DMS153 (cell line): Measurements from ENCODE around the gene PICK1.

ENCODE experiments used
- DNase-seq: peaks from one replicate; lab custom pipeline; 2025; lab: John Stamatoyannopoulos, UW

PICK1 gene

DNA sequence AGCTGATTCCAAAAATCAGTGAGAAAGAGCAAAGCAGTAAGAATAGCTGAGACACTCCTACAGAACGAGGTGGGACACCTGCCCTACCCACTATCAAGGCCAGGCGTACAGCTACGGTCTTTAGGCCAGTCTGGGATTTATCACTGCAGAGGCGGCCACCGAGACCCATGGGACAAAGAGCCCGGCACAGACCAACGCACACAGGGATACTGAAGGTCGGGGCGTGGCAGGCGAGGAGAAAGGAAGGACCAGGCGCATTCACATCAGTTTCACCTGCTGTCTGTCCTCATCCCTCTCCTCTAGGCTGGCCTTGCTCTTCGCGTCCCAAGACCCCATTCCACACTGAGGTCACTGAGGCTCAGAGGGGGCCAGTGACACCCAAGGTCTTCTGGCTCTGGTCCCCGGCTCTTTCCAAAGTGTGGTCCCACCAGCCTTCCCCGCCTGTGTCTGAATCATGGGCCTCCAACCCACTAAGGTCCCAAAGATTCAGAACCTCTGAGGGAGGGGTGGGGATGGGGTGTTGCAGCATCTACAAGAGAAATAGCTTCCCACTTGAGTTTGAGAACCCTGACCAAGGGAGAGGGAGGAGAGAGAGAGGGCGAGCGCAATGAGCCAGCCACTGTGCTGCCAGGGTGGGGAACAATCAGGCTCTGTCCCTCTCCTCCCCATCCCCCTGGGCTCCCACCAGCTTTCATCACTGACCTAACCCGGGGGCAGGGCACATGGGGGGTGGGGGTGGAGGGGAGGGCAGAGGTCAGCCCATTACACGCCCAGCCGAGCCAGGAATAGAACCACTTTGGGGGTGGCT, 7.2 kb upstream of the PICK1 start:
- no peak for DNase-seq

DNA sequence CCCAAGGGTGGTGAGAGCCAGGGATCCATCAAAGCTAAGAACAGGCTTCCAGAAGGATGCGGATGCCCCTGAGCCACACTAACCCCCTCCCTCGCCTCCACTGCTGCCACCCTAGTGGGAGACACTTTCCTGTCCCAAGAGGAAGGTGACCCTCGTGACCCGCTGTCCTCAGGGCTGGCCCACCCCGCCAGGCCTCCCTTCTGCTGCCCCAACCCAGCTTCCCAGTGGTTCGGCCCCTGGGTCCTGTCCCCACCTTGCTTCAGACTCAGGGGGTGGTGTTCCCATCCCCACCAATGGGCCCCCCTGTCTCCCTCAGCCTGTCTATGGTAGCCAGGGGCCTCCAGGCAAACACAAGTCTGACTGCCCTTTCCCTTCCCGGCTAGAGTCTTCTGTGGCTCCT, 6.5 kb upstream of the PICK1 start:
- DNase-seq, result no peak

DNA sequence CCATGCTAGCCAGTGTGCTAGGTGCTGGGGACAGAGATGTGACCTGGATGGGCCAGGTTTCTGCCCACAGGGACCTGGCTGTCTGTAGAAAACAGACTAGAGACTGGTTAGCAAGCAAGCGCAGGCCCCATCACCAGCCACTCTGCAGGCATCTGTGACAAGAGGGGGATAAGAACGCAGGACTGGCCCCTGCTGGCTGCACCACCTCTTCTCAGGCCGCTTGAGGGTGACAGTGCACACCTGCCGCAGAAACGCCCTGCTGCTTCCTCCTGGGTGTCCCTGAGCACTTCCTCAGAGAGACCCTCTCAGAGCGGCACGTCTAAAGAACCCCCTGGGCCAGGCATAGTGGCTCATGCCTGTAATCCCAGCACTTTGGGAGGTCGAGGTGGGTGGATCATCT, 5.9 kb upstream of the PICK1 start:
- no peak for DNase-seq

DNA sequence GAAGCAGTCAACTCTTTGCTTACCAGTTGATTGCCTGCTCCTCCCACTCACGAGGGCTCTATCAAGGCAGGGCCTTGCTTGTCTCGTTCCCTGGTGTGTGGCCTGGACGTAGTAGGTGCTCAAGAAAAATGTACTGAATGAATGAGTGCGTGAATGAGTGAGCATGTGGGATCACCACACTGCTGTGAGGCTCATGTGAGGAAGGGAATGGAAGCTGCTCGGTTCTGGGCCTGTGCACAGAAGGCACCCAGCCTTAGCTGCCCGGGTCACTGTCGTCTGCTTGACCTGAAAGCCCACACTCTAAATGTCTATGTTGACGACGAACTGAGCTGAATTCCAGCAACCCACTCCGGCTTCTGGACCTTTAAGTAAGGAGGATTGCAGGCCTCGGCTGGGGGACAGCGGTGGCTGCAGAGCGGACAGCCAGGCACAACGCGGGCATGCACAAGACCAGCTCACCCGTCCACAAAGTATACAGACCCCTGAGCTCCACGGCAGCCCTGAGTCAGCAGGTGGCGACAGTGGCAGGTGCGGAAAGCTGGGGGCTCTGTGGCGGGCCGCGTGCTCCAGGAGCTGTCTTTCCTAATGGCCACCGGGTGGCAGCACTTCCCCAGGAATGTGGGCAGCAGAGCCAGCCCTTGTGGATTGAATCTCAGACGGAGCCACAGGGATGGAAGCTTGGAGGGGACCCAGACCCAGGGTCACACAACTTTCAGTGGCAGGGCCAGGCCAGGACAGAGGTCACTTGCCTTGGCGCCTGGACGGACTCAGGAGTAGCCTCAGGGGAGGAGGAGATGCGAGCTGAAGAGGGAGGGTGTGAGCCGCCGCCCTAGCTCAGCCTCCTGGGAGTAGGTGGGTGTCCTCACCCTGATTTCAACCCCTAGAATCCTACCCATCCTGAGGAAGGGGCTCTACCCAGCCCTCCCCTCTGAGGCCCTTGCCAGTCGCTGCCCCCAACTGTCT, 5.0 kb upstream of the PICK1 start:
- DNase-seq, result peak; percentile 49

DNA sequence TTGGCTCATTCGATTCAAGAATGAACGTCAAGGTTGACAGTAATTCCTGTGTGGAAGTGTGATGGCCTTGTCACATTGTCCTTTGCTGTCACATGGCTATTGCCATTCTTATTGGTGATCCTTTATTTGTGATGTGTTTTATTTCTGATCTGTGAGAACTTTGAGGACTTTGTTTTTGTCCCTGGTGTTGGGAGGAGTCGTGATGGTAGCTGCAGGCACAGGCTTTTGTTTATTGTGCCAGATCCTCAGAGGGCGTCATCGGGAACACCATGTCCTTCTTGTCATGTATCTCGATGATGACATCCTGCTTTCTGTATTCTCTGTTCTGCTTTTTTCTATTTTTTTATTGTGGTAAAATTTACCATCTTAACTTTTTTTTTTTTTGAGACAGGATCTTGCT, 5.6 kb downstream of the PICK1 start:
- no peak for DNase-seq

DNA sequence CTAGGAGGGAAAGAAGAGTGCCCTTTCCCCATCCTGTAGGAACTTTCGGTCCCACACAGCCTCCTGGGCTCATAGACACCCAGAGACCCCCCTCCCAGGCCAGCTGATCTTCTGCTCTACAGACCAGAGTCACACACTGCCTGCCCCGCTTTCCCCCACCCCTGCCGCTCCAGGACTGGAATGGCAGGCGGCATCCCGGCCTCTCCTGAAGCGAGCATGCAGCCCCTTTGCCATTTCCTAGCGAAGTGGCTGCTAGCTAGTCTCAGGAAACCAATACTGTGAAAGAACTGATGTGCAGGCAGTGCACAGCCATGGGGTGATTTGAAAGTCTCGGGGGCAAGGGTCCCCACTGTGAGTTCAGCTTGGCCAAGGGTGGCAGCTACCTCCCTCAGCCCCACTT, 8.3 kb downstream of the PICK1 start:
- no peak for DNase-seq

DNA sequence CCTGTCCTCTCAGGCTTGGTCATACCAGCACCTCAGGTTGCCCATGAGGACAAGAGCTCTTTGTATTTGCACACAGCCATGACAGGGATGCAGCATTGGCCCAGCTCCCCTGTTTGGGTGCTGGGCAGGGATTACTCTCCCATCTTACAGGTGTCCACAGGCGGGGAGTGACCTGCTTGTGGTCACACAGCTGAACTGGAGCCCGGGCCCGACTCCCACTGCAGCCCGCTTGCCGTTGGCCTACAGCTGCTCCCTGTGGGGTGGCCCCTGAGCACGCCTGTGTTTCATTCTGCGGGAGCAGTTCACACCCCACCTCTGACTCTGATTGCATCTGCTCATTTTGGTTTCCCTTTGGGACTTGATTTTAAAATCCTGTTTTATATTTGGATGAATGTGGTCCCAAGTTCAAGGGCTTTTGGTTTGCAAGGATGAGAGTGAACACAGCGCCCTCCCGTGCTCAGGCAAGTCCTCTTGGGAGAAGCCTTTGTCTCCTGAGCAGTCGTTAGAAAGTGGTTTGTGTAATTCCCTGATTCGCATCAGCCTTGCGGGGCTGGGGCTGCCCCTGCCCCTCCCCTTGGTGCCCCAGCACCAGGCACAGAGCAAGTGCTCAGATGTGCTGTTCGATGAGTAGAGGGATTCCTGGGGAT, 9.3 kb downstream of the PICK1 start:
- no peak for DNase-seq

DNA sequence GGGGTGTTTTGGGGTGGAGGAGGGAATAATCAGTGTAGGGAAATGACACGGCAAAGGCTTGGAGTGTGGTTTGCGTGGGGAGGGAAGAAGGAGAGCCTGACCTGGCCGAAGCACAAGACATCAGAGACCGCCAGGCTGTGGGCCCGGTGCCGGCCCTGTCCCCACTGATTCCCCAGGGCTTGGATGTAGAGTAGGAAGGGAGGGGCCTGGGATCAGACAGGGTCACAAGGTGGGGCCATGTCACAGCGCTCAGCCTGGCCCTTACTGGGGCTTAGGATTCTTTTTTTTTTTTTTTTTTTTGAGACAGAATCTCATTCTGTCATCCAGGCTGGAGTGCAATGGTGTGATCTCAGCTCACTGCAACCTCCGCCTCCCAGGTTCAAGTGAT, 9.8 kb downstream of the PICK1 start:
- DNase-seq, result no peak

DNA sequence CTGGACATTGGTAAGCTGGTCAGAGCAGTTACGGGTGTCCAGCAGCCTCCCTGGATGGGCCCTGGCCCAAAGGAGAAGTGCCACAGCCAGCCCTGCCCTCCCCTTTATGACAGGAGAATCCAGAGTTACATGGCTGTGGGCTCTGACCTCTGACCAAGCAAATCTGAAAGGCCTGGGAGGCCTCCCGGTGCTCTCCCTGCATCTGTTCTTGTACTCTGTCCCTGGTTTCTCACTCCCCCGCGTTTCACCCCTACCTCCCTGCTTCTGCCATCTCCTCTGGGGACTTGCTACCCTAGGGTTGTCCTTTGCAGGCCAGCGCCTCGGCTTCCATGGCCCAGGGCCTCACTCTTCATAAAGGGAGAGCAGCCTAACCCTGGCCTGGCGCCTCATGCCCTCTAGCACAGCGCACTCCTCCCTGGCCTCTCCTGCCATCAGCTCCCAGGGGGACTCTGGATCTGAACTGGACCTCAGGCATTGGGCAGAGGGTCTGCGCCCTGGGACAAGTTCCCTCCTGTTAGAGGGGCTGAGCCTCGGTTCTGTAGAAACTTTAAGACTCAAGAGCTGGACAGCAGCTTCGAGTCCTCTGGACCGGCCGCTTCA, 10.7 kb downstream of the PICK1 start:
- no peak for DNase-seq

DNA sequence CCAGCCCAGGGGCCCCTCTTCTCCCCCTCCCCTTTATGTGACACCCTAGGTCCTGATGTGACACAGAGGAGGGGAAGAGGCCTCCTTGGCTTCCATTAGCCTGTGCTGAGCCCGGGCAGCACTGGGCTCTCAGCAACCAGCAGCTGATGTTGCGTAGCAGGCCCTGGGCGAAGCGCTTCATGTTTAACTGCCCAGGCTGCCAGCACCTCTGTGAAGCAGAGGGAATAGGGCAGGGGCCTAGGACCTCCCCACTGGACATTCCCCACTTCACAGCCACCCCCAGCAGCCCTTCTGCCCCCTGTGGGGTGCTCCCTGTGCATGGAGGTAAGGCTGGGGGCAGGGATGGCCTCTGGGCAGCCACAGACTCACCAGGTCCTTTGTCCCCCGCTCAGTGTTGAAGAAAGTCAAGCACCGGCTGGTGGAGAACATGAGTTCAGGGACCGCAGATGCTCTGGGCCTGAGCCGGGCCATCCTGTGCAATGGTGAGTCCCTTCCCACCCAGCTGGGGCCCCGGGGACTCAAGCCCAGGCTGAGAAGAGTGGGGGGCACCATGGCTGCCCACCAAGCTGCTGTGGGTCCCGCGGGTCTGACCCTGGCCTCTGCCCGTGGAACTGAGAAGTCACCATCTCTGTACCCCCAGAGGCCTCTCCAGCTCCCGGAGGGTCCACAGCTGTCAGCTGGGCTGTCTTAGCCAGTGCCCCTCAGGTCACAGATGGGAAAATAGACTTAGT, 11.6 kb downstream of the PICK1 start:
- no peak for DNase-seq

DNA sequence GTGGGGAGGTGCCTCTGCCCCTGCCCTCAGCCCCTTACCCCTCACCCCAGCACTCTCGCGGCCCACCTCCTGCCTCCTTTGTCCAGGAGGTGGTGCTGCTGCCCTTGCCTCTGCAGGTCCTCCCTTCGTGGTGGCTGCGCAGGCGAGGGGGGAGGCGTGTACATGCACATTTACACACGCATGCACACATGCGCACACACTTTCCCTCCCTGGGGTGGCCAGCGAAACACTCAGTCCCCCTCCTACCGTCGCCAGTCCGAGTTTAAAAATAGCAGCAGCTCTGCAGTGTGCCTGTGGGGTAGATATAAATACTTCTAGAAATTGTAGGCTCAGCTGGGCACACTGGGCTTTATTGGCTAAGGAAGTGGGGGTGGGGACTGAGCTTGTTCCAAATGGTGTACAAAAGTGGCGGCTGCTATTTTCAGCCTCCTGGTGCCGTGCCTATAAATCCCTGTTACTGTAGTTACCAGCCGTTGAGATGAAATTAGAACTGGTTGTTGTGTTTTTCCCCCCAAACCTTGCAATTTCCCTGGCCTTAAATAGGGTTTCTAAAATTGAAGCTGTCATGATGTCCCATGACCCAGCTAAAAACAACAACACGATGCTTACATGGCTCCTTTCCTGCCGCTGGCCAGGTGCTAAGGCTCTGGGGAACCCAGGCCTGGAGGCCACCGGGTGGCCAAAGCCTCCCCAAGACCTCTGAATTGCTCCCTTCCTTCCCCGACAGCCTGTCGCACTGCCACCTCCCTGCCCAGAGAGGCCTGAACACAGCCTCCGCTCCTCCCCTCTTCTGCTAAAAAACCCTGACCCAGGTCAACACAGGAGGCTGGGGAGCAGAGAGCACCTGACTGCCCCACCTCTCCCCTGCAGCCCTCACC, 12.4 kb downstream of the PICK1 start:
- no peak for DNase-seq

DNA sequence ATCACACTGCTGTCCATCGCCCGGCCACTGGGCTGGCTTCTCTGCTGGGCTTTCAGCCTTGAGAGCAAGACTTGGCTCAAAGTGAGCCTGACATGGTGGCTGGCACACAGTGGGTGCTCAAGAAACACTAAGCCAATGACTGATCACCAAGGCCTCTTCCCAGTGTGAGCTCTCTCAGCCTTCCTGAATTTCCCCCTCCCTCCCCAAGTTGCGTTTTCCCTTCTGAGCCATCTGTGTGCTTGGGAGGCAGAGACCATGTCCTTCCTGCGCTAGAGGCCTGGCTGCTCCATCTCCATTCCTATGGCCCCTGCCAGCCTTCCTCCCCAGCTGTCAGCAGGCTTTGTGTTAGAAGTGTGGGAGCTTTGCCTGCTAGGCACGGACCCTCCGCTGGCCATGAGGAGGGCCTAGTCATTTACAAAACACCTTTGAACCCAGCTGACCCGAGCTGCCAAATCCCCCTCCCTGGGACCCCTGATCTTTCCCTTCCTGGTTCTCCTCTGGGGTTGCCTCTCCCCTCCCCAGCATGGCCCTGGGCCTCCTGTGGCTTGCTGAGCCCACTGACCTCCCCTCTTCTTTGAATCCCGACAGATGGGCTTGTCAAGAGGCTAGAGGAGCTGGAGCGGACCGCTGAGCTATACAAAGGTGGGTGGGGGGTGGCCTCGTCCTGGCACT, 13.2 kb downstream of the PICK1 start:
- no peak for DNase-seq

DNA sequence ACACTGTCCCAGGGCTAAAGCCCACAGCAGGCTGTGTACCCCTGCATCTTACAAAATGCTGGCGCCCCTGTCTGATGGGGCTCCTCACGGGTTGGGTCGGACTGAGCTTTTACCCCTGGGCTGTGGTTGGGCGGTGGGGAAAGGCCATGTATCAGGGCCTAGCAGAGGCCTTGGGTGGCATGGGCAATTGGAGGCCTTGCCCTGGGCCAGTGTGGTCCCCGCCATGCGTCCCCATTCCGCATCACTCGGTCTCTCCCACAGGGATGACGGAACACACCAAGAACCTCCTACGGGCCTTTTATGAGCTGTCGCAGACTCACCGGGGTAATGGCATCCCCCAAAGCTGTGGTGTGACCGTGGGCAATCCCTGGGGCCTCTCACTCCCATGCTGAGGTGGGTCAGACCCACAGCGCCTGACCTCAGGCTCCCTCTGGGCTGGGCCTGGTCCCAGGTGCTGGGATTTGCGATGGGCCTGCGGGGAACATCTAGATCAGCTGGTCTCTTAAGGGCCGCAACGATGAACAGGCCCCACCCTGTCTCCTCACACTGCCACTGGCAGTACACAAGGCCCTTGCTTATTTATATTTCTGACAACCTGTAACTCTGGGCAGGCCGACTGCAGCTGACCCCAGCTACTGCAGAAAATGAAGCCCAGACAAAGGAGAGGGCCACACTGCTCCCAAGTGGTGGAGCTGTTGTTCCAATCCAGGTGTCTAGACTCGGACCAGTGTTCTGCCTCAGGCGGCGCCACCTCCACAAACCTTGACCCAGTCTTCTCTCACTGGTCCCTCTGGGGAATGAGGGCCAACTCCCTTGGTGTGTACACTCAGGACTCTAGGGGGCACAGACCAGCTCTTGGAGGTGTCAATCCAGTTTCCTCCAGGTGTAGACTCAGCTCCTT, 14.5 kb downstream of the PICK1 start:
- no peak for DNase-seq

DNA sequence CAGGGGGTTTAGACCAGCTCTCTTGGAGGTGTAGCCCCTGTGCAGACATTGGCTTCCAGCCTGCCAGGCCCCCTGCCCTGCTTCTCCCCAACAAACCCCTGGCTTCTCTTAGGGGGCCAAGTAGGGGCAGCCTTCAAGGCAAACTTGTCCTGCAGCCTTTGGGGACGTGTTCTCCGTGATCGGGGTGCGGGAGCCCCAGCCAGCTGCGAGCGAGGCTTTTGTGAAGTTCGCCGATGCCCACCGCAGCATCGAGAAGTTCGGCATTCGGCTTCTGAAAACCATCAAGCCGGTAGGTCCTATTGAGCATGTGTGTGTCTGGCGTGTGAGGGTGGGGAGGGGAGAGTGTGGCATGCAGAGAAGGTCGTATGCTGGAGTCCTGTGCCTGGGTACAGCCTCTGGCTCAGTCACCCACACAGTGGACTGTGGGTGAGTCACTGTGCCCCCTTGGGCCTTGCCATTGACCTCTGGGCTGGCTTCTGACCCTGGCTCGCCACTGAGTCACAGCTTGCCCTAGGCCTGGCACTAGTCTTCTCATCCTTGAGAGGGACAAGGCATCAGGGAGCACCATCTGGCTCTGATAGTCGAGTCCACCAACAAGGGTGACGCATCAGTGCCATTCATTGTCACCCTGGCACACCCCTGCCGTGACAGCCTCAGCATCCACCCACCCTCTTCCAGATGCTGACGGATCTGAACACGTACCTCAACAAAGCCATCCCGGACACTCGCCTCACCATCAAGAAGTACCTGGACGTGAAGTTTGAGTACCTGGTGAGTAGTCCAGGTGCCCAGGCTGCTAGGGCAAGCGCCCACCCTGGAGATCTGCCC, 15.3 kb downstream of the PICK1 start:
- no peak for DNase-seq

DNA sequence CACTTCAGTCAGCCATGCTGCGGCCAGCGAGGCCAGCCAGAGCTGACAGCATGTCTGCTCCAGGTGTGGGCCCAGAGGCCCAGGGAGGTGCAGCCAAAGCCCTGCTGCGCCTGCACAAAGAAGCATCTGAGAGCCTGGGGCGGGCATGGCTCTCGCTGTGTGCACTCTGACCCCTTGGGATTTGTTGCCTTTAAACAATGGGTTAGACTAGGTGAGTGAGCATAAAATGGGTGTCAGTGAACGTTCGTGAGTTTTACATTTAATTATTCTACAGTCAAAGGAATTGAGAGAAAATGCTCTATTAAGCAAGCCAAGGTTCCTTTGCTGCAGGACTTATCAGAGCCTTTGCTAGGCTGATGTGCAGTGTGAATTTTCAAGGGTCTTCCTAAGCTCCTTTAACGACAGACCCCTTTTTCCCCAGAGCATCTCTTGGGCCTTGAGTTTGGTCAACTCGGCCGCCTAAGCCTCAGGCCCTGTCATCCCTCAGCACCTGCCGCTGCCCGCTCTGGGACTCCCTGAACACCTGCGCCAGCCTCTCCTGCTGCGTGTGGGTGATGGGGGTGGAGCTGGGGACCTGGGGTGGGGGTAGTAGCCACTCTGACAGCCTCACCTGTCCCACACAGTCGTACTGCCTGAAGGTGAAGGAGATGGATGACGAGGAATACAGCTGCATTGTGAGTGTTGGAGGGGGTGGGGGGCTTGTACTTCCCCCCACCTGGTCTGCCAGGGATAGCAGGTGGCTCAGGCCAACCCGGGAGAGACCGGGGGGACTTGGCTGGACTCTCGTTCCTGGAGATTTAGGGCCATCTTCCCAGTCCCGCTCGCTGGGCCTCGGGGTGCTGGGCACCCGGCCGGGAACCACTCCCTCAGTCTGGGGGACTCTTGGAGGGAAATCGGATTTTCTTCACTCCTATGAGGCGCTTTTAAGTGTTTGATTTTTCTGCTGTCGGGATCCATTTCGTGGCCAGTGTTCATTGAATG, 16.2 kb downstream of the PICK1 start:
- DNase-seq, result no peak

DNA sequence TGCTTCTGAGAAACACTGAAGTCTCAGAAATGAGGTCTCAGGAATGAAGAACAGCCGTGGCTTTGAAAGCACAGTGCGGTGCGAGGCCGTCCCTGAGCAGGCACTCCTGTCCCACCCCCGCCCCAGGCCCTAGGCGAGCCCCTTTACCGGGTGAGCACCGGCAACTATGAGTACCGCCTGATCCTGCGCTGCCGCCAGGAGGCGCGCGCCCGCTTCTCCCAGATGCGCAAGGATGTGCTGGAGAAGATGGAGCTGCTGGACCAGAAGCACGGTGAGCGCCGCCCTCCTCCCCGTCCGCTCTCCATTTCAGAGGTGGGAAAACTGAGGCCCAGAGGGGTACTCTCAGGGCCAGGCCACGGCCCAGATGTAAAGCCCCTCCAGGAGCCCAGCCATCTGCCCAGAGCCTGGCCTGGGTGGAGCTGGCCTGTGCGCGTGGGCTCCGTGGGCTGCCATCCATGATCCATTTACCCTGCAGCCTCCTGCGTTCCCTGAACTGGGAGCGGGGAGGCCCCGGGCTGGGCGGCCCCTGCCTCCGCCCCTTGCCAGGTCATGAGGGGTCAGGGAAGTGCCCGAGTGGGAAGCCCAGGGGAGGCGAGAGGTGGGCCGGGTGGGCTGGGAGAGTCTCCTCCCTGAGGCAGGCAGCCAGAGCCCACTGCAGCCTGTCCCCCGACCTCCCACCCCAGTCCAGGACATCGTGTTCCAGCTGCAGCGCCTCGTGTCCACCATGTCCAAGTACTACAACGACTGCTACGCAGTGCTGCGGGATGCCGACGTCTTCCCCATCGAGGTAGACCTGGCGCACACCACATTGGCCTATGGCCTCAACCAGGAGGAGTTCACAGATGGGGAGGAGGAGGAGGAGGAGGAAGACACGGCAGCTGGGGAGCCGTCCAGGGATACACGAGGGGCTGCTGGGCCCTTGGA, 17.2 kb downstream of the PICK1 start:
- no peak for DNase-seq
